Lower leg skin (tissue), 4 donors: ENCODE data around the gene SRGAP1. TPM values are rescaled to one million over a fixed set of nuclear protein-coding genes. Genes with fewer than 3 reads are reported as not detected.
"Not testable (repeated sequence)": the region's sequence is repeated elsewhere in the genome, so short reads cannot be mapped to it uniquely, and the experiment has no call there.

Experiments
- DNase-seq, 2 donors: peaks; one replicate each; pipeline ENCODE4 v3.0.0-alpha.2; 2019; ENCODE audit warnings: low spot score in 2 of 2
- H3K4me3 ChIP-seq: fragments of 200-600 bp; sonication (generic); 2 replicates; pipeline ENCODE4 v1.5.1; 2017; ENCODE audit warnings: mild to moderate bottlenecking, low read depth; ENCODE audit not compliant: poor library complexity, severe bottlenecking
- POLR2A ChIP-seq, 2 donors: fragments of 450-650 bp; IDR thresholded peaks; one replicate each; pipeline ENCODE4 v1.6.1; 2016 to 2017; ENCODE audit warnings: antibody characterized with exemption in 2 of 2, mild to moderate bottlenecking in 1 of 2, moderate library complexity in 1 of 2
- WGBS, 2 donors: methylation state at CpG; one replicate each; pipeline ENCODE4 v1.1.5; 2018; 5-methylcytosine and 5-hydroxymethylcytosine counted together
- intact Hi-C: fragments of 100-400 bp; cut with DNase I; formaldehyde crosslinking; loops from one replicate; pipeline ENCODE4 v1.15.0; 2023; ENCODE audit warnings: low total_unique reads
- total RNA-seq, 4 donors: library from RNA; depleted of rRNA; stranded (reverse); fragments of >200 nt; gene quantifications; one replicate each; pipeline ENCODE4 v1.1.0, GENCODE V29; 2016
- TF ChIP-seq, protein P1 (sequence below), 3 donors: fragments of 450-650 bp; IDR thresholded peaks; one replicate each; pipeline ENCODE4 v1.5.1; 2016; ENCODE audit warnings: antibody characterized with exemption in 3 of 3, mild to moderate bottlenecking in 3 of 3, moderate library complexity in 2 of 3

Gene SRGAP1
- total RNA-seq, 4 donors from 2014 or later = 1.3 to 6.0 (median 1.7) TPM

DNA sequence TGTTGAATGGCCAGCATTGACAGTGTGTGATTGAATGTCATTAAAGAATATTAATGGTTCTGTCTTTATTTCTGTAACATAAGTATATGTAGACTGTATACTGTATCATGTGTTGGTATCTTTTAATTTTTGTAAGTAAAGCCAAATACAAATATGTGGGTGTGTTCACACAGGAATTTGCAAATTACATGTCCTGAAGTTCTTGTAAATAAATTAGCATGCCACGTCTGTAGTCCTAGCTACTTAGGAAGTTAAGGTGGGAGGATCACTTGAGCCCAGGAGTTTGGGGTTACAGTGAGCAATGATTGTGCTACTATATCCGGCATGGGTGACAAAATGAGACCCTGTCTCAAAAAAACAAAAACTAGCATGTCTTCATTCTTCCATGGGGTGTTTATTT lies 278.5 kb downstream of the SRGAP1 start:
- intact Hi-C loops = no loop called here
- H3K4me3 ChIP-seq = no peak overlapping the region
- 78% methylated on average over 2 of the region's 2 CpGs for WGBS, 2 donors
- DNase-seq = no peak
- TF ChIP-seq, protein P1, sequence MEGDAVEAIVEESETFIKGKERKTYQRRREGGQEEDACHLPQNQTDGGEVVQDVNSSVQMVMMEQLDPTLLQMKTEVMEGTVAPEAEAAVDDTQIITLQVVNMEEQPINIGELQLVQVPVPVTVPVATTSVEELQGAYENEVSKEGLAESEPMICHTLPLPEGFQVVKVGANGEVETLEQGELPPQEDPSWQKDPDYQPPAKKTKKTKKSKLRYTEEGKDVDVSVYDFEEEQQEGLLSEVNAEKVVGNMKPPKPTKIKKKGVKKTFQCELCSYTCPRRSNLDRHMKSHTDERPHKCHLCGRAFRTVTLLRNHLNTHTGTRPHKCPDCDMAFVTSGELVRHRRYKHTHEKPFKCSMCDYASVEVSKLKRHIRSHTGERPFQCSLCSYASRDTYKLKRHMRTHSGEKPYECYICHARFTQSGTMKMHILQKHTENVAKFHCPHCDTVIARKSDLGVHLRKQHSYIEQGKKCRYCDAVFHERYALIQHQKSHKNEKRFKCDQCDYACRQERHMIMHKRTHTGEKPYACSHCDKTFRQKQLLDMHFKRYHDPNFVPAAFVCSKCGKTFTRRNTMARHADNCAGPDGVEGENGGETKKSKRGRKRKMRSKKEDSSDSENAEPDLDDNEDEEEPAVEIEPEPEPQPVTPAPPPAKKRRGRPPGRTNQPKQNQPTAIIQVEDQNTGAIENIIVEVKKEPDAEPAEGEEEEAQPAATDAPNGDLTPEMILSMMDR (IDR thresholded peaks at IDR 0.05) = no peak
- no peak for TF ChIP-seq POLR2A (IDR thresholded peaks at IDR 0.05)

DNA sequence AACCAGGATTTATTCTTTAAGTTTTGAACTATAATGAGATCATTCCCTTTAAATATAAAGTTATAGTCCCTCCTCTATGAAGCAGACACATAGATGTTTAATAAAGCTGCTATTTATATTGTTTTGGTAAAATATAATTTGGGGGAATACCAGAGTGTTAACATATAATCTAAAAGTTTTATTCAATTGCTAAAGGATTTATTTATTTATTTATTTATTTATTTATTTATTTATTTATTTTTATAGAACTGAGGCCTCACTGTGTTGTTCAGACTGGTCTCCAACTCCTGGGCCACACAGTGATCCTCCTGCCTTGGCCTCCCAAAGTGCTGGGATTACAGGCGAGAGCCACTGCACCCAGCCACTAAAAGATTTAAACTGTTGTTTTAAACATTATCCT lies 278.9 kb downstream of the SRGAP1 start:
- no peak overlapping the region for H3K4me3 ChIP-seq
- no peak for DNase-seq
- TF ChIP-seq, protein P1 (IDR thresholded peaks at IDR 0.05) = no peak
- no peak for TF ChIP-seq POLR2A (IDR thresholded peaks at IDR 0.05)
- intact Hi-C loops = no loop called here
- WGBS, 2 donors = 93 to 100% methylated on average over 1 of the region's 1 CpG

DNA sequence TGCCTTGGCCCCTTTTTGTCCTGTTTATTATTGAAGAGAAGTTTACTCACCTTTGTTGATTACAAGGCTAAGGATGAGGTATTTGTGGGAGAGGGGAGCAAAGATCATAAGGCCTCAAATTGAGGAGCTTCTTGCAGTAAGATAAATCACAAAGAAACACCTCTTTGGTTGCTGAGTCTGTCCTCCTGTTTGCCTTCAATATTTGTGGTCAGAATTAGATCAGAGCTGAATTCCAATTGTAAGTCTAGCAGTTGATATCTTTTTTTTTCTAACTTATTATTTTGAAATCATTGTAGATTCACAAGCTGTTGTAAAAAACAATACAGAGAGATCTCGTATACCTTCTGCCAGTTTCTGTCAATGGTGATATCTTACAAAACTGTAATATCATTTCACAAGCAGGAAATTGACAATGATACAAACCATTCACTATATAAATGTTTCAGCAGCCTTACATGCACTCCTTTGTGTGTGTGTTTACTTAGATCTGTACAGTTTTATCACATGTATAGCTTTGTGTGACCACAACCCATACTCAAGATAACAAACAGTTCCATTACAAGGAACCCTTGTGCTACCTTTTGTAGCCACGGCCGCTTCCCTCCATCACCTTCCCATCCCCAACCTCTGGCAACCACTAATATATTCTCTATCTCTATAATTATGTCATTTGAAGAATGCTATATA lies 280.2 kb downstream of the SRGAP1 start:
- TF ChIP-seq, protein P1 (IDR thresholded peaks at IDR 0.05) = no peak
- TF ChIP-seq POLR2A (IDR thresholded peaks at IDR 0.05) = no peak
- WGBS, 2 donors = 88 to 91% methylated on average over 3 of the region's 3 CpGs
- intact Hi-C loops = no loop called here
- H3K4me3 ChIP-seq = no peak overlapping the region
- no peak for DNase-seq

DNA sequence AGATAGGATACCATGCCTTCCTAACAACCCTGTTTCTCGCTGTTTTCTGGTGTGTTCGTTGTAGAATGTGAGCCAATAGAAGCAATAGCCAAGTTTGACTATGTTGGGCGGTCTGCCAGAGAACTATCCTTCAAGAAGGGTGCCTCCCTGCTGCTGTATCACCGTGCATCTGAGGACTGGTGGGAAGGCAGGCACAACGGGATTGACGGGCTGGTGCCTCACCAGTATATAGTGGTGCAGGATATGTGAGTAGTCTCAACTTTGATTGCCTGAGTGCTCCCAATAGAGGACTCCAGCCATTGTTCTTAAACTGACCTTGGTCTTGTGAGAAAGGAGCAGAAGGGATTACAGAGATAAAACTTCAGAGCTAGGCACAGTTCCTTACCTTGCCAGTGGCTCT lies 281.4 kb downstream of the SRGAP1 start:
- WGBS, 2 donors = 42 to 52% methylated on average over 6 of the region's 6 CpGs
- no peak for DNase-seq
- no peak overlapping the region for H3K4me3 ChIP-seq
- intact Hi-C loops = no loop called here
- no peak for TF ChIP-seq POLR2A (IDR thresholded peaks at IDR 0.05)
- TF ChIP-seq, protein P1 (IDR thresholded peaks at IDR 0.05) = no peak

DNA sequence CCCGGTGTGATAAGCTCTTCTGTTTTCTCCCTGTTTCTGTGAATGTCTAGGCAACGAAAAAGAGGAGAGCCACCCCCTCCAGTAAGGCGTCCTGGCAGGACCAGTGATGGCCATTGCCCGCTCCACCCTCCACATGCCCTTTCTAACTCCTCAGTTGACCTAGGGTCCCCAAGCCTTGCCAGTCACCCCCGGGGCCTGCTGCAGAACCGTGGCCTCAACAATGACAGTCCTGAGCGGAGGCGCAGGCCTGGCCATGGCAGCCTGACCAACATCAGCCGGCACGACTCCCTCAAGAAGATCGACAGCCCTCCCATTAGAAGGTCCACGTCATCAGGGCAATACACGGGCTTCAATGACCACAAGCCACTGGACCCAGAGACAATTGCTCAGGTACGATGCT lies 283.3 kb downstream of the SRGAP1 start:
- 93 to 97% methylated on average over 13 to 14 of the region's 14 CpGs for WGBS, 2 donors
- no peak for DNase-seq
- H3K4me3 ChIP-seq = no peak overlapping the region
- intact Hi-C loops = no loop called here
- no peak for TF ChIP-seq POLR2A (IDR thresholded peaks at IDR 0.05)
- TF ChIP-seq, protein P1 (IDR thresholded peaks at IDR 0.05) = no peak

DNA sequence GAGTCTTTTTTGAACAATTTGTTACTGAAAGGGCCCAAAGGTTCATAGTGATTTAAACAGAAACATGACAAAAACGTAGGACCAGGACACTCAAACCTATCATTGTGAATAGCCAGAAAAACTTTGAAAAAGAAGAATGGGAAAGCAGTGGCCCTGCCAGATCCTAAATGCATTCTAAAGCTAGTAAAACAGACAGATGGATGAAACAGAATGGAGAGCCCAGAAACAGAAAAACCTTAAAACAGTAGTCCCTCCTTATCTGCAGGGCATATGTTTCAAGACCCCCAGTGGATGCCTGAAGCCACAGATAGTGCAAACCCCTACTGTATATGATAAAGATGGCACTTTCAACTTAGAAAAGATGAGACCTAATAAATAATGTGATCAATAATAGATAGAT lies 283.9 kb downstream of the SRGAP1 start:
- no peak for TF ChIP-seq POLR2A (IDR thresholded peaks at IDR 0.05)
- WGBS, 2 donors = 87% methylated on average over 1 of the region's 1 CpG
- intact Hi-C loops = no loop called here
- DNase-seq = no peak
- no peak overlapping the region for H3K4me3 ChIP-seq

DNA sequence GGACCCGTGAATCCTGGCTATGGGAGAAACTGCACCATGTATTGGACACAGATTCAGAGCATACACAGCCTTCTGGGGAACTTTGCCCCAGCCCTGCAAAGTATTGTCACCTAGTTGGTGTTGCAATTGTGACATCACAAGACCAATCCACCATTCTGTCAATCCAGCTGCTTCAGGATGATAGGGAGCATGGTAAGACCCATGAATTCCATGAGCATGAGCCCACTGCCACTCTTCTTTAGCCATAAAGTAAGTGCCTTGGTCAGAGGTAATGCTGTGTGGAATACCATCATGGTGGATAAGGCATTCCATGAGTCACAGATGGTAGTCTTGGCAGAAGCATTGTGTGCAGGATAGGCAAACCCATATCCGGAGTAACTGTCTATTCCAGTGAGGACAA lies 286.0 kb downstream of the SRGAP1 start:
- intact Hi-C loops, H3K4me3 ChIP-seq, DNase-seq: not testable (repeated sequence)
- WGBS, 2 donors = 91 to 92% methylated on average over 2 of the region's 2 CpGs

DNA sequence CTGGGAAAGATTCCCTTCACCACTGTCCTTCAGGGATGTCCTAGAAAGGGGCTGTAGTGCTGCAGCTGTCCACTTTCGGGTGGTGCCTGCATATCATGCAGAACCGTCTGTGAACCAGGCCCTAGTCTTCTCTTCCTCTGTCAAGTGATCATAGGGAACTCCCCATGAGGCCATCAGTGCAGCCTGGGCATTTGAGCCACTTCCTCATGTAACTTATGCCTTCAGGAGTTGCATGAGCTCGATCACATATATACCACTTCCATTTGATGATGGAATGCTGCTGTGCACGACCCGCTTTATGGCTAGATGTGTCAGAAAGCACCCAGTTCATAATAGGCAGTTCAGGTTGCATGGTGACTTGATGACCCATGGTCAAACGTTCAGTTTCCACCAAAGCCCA lies 287.0 kb downstream of the SRGAP1 start:
- DNase-seq, H3K4me3 ChIP-seq, intact Hi-C loops: not testable (repeated sequence)
- WGBS, 2 donors = 92 to 96% methylated on average over 6 of the region's 6 CpGs

DNA sequence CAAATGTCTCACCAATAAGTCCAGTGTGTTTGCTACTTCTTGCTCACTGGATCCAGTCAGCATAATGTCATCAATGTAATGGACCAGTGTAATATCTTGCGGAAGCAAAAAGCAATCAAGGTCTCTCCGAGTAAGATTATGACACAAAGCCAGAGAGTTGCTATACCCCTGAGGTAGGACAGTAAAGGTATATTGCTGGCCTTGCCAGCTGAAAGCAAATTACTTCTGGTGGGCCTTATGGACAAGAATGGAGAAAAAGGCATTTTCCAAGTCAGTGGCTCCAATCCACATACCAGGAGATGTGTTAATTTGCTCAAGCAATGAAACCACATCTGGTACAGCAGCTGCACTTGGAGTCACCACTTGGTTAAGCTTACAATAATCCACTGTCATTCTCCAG lies 288.2 kb downstream of the SRGAP1 start:
- H3K4me3 ChIP-seq, DNase-seq, intact Hi-C loops: not testable (repeated sequence)
- WGBS, 2 donors = 94 to 98% methylated on average over 2 of the region's 2 CpGs
